Measurements from ENCODE around the gene RERE.

DNA sequence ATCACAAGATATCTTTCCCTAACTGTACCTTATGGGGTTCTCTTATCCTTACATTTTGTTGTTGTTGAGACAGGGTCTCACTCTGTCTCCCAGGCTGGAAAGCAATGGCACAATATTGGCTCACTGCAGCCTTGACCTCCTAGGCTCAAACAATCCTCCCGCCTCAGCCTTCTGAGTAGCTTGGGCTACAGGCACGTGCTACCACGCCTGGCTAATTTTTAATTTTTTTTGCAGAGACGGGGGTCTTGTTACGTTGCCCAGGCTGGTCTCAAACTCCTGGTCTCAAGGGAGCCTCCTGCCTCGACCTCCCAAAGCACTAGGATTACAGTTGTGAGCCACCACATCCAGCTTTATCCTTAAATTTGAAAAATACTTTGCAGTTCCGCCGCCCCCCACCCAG lies 10.4 kb downstream of the RERE start:
- TF ChIP-seq, protein P1, sequence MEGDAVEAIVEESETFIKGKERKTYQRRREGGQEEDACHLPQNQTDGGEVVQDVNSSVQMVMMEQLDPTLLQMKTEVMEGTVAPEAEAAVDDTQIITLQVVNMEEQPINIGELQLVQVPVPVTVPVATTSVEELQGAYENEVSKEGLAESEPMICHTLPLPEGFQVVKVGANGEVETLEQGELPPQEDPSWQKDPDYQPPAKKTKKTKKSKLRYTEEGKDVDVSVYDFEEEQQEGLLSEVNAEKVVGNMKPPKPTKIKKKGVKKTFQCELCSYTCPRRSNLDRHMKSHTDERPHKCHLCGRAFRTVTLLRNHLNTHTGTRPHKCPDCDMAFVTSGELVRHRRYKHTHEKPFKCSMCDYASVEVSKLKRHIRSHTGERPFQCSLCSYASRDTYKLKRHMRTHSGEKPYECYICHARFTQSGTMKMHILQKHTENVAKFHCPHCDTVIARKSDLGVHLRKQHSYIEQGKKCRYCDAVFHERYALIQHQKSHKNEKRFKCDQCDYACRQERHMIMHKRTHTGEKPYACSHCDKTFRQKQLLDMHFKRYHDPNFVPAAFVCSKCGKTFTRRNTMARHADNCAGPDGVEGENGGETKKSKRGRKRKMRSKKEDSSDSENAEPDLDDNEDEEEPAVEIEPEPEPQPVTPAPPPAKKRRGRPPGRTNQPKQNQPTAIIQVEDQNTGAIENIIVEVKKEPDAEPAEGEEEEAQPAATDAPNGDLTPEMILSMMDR (conservative IDR thresholded peaks at IDR 0.05; ENCODE audit: low read depth in 2 of 2): no peak
- TF ChIP-seq ETS1 (IDR thresholded peaks at IDR 0.05) (no peak), CREB1 (CRISPR knock-in tag; IDR thresholded peaks at IDR 0.05; ENCODE audit: low read depth) (no peak), ZNF114 (CRISPR knock-in tag; IDR thresholded peaks at IDR 0.05) (no peak)
- TF ChIP-seq, protein P2, sequence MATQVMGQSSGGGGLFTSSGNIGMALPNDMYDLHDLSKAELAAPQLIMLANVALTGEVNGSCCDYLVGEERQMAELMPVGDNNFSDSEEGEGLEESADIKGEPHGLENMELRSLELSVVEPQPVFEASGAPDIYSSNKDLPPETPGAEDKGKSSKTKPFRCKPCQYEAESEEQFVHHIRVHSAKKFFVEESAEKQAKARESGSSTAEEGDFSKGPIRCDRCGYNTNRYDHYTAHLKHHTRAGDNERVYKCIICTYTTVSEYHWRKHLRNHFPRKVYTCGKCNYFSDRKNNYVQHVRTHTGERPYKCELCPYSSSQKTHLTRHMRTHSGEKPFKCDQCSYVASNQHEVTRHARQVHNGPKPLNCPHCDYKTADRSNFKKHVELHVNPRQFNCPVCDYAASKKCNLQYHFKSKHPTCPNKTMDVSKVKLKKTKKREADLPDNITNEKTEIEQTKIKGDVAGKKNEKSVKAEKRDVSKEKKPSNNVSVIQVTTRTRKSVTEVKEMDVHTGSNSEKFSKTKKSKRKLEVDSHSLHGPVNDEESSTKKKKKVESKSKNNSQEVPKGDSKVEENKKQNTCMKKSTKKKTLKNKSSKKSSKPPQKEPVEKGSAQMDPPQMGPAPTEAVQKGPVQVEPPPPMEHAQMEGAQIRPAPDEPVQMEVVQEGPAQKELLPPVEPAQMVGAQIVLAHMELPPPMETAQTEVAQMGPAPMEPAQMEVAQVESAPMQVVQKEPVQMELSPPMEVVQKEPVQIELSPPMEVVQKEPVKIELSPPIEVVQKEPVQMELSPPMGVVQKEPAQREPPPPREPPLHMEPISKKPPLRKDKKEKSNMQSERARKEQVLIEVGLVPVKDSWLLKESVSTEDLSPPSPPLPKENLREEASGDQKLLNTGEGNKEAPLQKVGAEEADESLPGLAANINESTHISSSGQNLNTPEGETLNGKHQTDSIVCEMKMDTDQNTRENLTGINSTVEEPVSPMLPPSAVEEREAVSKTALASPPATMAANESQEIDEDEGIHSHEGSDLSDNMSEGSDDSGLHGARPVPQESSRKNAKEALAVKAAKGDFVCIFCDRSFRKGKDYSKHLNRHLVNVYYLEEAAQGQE (IDR thresholded peaks at IDR 0.05; ENCODE audit: unreplicated experiment): no peak
